Activated CD8-positive, alpha-beta memory T cell treated with anti-CD3 and anti-CD28 coated beads, Interleukin-2, amount 10 ng/mL, durations not matched to agents 7 days and 5 days (primary cell): ENCODE measurements around the gene ELF3. TPM values are rescaled to one million over a fixed set of nuclear protein-coding genes. Genes with fewer than 3 reads are reported as not detected.

ENCODE experiments used
- ATAC-seq: fragments of 150-1000 bp; cut with Tn5 transposase; one replicate; pipeline ENCODE4 v1.10.0; 2021; ENCODE audit warnings: moderate library complexity
- CTCF ChIA-PET: fragments of 350-600 bp; sonication (Branson Sonifier 250); formaldehyde crosslinking; loops from one replicate; lab custom pipeline; 2021; ENCODE audit warnings: antibody characterized with exemption; lab: Charles Lee
- DNase-seq: peaks from one replicate; pipeline ENCODE4 v3.0.0-alpha.2; 2020
- H3K27ac Mint-ChIP-seq: one replicate; pipeline ENCODE4 v1.8.0; 2021; ENCODE audit warnings: mild to moderate bottlenecking, mixed read lengths
- H3K27me3 Mint-ChIP-seq: one replicate; pipeline ENCODE4 v1.8.0; 2021; ENCODE audit warnings: mixed read lengths
- H3K36me3 Mint-ChIP-seq: one replicate; pipeline ENCODE4 v1.8.0; 2021; ENCODE audit warnings: mild to moderate bottlenecking, mixed read lengths
- H3K4me1 Mint-ChIP-seq: one replicate; pipeline ENCODE4 v1.8.0; 2021; ENCODE audit warnings: mixed read lengths
- H3K4me3 Mint-ChIP-seq: one replicate; pipeline ENCODE4 v1.8.0; 2021; ENCODE audit warnings: mild to moderate bottlenecking, moderate library complexity, mixed read lengths
- H3K9me3 Mint-ChIP-seq: one replicate; pipeline ENCODE4 v1.8.0; 2022; ENCODE audit warnings: low read depth, mixed read lengths
- total RNA-seq, 2 experiments: library from RNA; stranded (reverse); gene quantifications; one replicate each; pipeline ENCODE4 v1.2.3, GENCODE V29; 2021

ELF3 gene
- total RNA-seq, 2 experiments from 2014 or later = 0.16 to 0.79 TPM

DNA sequence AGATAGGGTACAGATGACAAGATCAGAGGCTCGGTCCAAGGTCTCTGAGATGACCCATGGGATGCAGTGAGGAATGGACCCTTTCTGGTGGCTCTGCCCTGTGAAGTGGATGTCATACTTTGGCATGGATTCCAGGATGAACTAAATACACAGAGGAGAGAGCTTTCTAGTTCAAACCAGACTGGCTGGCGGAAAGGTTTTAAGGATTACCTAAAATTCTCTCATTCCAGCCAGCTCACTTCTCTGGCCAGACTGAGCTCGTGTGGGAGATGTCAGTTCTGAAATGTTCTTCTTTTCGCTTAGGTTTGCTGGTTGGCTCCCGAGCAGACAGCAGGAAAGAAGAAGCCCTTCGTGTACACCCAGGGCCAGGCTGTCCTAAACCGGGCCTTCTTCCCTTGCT lies 21.8 kb upstream of the ELF3 start:
- H3K27ac Mint-ChIP-seq = no peak overlapping the region
- no peaks in the 10 kb centered on the region for H3K27me3 Mint-ChIP-seq
- H3K4me3 Mint-ChIP-seq = no peak overlapping the region
- DNase-seq (no peak), ATAC-seq (no peak)
- CTCF ChIA-PET = interaction anchor here (9.1 kb wide), 1 partner anchor 10 kb away, joined by 48 read pairs; no protein-coding TSS in a partner anchor
- peaks cover 7% of the 10 kb centered on the region for H3K4me1 Mint-ChIP-seq
- no peaks in the 10 kb centered on the region for H3K9me3 Mint-ChIP-seq
- H3K36me3 Mint-ChIP-seq = peaks cover 18% of the 10 kb centered on the region

DNA sequence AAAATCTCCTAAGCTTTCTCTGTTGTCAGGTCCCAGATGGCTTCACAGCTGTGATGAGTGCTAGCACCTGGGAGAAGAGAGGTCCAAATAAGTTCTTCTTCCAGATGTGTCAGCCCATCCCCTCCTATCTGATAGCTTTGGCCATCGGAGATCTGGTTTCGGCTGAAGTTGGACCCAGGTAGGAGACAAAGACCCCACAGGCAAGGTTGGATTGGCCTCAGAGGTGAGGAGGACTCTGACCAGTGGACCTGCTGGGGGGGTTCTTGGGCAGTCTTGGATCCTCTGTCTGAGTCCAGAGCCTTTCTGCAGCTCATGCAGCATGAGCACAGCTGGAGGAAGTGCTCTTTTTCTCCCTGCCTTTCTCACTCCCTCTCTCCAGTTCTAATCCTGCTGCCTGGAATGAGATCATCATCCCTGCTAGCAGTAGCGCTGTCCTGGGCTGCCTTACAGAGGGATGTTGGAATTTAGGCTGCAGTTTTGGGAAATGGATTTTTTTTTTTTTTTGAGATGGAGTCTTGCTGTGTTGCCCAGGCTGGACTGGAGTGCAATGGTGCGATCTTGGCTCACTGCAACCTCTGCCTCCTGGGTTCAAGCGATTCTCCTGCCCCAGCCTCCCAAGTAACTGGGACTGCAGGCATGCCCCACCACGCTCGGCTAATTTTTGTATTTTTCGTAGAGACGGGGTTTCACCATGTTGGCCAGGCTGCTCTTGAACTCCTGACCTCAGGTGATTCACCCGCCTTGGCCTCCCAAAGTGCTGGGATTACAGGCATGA lies 20.8 kb upstream of the ELF3 start:
- H3K27me3 Mint-ChIP-seq = no peaks in the 10 kb centered on the region
- H3K27ac Mint-ChIP-seq = no peak overlapping the region
- peaks cover 18% of the 10 kb centered on the region for H3K36me3 Mint-ChIP-seq
- H3K4me1 Mint-ChIP-seq = peaks cover under 1% of the 10 kb centered on the region
- ATAC-seq (no peak), DNase-seq (no peak)
- CTCF ChIA-PET = interaction anchor here (9.1 kb wide), 1 partner anchor 9 kb away, joined by 48 read pairs; no protein-coding TSS in a partner anchor
- H3K9me3 Mint-ChIP-seq = no peaks in the 10 kb centered on the region
- H3K4me3 Mint-ChIP-seq = no peak overlapping the region

DNA sequence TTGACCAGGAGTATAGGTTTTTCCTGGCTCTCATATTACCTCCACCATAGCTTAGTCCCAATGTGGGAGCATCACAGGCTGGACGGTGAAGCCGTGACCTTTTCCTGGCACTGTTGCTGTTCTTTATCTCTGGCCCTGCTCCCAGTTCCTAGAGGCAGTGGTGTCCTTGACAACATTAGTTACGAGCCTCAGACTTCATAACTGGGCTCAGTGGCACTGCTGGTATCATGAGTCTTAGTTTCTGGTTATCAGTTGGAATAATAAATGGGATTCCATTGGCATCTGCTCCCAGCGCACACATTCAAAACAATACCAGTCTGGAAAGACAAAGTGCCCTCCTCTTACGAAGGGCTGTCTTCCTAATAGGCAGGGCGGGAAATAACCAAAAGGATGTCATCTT lies 20.0 kb upstream of the ELF3 start:
- CTCF ChIA-PET = no interaction called here
- DNase-seq (no peak), ATAC-seq (no peak)
- Mint-ChIP-seq H3K4me1 (no peaks in the 10 kb centered on the region), H3K9me3 (no peaks in the 10 kb centered on the region), H3K36me3 (peaks cover 18% of the 10 kb centered on the region), H3K4me3 (no peak overlapping the region), H3K27me3 (no peaks in the 10 kb centered on the region), H3K27ac (no peak overlapping the region)

DNA sequence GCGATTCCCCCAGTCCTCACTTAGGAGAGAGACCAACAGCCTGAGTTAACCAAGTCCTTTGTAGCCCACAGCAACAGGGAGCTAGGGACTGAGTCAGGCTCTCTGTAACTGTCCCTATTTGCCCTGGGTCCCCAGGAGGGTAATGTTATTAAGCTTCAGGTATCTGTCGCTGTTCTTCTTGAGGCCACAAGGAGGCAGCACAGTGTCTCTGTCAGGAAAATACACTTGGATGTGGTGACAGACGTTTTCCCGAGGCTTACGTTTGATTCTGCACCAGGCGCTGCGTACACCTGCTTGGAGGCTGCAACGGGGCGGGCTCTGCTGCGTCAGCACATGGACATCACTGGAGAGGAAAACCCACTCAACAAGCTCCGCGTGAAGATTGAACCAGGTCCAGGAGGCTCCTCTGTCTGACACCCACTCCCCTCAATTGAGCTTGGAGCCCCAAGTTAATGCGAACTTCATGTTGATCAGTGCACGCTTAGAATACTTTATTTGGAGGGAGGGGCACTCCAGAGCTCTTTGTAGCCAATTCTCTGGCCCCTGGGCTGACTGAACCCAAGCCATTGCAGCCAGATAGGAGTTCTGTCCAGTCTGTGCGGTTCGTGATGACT lies 10.7 kb upstream of the ELF3 start:
- DNase-seq = peak; percentile 44
- Mint-ChIP-seq H3K27ac (no peak overlapping the region), H3K27me3 (no peaks in the 10 kb centered on the region), H3K9me3 (no peaks in the 10 kb centered on the region), H3K4me3 (no peak overlapping the region), H3K36me3 (peaks cover 10% of the 10 kb centered on the region), H3K4me1 (no peaks in the 10 kb centered on the region)
- CTCF ChIA-PET = interaction anchor here (0.6 to 3.6 kb wide), 31 partner anchors 8 to 155 kb away, joined by 3 to 48 read pairs (median 4); partner anchors contain the start of genes ELF3, GPR37L1, RNPEP and TIMM17A
- ATAC-seq = peak; percentile 68

DNA sequence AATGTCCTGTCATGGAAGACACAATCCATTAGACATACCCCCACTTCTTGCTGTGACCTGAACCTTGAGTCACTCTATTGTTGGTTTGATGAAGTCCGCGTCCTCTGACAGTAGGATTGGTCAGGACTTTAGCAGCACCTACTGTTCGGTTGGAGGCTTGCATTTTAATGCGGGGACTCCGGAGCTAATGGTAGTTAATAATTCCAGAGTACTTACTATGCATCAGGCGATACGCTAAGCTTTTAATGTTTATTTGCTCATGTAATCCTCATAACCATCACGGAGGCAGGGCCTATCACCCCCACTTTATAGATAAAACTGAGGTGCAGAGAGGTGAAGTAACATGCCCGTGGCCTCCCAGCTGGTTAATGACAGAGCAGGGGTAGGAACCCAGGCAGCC lies 7.9 kb upstream of the ELF3 start:
- Mint-ChIP-seq H3K27me3 (no peaks in the 10 kb centered on the region), H3K4me1 (no peaks in the 10 kb centered on the region), H3K27ac (no peak overlapping the region), H3K9me3 (no peaks in the 10 kb centered on the region), H3K4me3 (no peak overlapping the region), H3K36me3 (peaks cover 7% of the 10 kb centered on the region)
- ATAC-seq (no peak), DNase-seq (no peak)
- CTCF ChIA-PET = interaction anchor here (0.7 kb wide), 1 partner anchor 13 kb away, joined by 3 read pairs; no protein-coding TSS in a partner anchor

DNA sequence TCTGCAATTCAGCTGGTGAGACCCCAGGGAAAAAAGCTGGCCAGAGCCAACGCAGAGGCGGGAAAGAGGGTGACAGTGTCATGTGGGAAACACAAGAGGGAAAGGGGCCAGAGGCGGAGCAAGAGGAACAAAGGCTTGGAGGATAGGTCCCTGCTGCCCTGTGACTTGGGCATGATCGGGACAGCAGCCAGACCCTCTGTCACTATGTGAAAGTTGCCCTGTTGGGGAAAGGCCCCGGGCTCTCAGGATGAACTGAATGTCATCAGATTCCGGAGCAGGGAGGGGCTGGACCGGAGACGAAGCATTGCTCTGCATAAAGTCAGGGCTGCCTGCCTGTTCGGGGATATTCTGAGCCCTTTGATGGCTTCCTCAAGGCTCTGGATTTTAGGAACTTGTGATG lies 5.7 kb upstream of the ELF3 start:
- H3K4me3 Mint-ChIP-seq = no peak overlapping the region
- H3K4me1 Mint-ChIP-seq = no peaks in the 10 kb centered on the region
- H3K27ac Mint-ChIP-seq = no peak overlapping the region
- DNase-seq (no peak), ATAC-seq (no peak)
- CTCF ChIA-PET = interaction anchor here (1.0 to 2.8 kb wide), 2 partner anchors 109 to 150 kb away, joined by 3 to 11 read pairs; no protein-coding TSS in a partner anchor
- H3K9me3 Mint-ChIP-seq = no peaks in the 10 kb centered on the region
- H3K27me3 Mint-ChIP-seq = no peaks in the 10 kb centered on the region
- peaks cover 6% of the 10 kb centered on the region for H3K36me3 Mint-ChIP-seq

DNA sequence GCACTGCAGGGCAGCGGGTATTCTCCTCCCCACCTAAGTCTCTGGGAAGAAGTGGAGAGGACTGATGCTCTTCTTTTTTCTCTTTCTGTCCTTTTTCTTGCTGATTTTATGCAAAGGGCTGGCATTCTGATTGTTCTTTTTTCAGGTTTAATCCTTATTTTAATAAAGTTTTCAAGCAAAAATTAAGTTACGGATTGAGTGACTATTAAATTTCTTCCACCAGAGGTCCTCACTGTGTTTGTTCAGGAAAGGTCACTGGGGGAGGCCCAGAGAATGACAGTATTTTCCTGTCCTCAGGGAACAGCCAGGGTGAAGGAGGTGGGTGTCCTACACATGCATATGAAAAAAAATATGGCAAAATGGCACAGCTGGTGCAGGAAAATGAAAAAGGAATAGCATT lies 4.4 kb upstream of the ELF3 start:
- DNase-seq = no peak
- CTCF ChIA-PET = interaction anchor here (0.7 to 2.8 kb wide), 3 partner anchors 110 to 378 kb away, joined by 3 to 11 read pairs (median 5); no protein-coding TSS in a partner anchor
- H3K27ac Mint-ChIP-seq = no peak overlapping the region
- no peaks in the 10 kb centered on the region for H3K27me3 Mint-ChIP-seq
- no peak for ATAC-seq
- H3K36me3 Mint-ChIP-seq = peaks cover 2% of the 10 kb centered on the region
- H3K9me3 Mint-ChIP-seq = no peaks in the 10 kb centered on the region
- no peaks in the 10 kb centered on the region for H3K4me1 Mint-ChIP-seq
- H3K4me3 Mint-ChIP-seq = no peak overlapping the region

DNA sequence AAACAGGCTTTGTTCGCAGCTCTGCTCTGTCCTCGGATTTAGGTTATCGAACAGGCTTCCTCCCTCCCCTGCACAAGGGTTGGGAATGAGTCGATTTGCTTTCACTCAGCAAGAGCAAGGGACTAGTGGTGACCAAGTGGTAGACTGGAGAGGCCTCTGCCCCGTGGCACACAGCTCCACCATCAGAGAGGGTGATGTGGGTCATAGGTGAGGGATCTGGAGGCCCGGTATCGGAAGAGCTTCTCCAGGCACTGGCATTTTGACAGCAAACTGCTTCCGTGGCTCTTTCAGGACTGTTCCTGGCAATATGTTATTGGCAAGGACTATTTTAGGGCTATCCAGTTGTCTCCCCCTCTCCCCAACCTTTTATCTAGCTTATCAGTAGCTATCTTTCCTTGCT lies 3.1 kb upstream of the ELF3 start:
- ATAC-seq (no peak), DNase-seq (no peak)
- H3K27me3 Mint-ChIP-seq = no peaks in the 10 kb centered on the region
- H3K4me3 Mint-ChIP-seq = no peak overlapping the region
- H3K36me3 Mint-ChIP-seq = peaks cover 2% of the 10 kb centered on the region
- H3K4me1 Mint-ChIP-seq = no peaks in the 10 kb centered on the region
- H3K27ac Mint-ChIP-seq = no peak overlapping the region
- CTCF ChIA-PET = interaction anchor here (0.5 to 2.9 kb wide), 4 partner anchors 7 to 128 kb away, joined by 3 to 17 read pairs (median 6); no protein-coding TSS in a partner anchor
- H3K9me3 Mint-ChIP-seq = no peaks in the 10 kb centered on the region

DNA sequence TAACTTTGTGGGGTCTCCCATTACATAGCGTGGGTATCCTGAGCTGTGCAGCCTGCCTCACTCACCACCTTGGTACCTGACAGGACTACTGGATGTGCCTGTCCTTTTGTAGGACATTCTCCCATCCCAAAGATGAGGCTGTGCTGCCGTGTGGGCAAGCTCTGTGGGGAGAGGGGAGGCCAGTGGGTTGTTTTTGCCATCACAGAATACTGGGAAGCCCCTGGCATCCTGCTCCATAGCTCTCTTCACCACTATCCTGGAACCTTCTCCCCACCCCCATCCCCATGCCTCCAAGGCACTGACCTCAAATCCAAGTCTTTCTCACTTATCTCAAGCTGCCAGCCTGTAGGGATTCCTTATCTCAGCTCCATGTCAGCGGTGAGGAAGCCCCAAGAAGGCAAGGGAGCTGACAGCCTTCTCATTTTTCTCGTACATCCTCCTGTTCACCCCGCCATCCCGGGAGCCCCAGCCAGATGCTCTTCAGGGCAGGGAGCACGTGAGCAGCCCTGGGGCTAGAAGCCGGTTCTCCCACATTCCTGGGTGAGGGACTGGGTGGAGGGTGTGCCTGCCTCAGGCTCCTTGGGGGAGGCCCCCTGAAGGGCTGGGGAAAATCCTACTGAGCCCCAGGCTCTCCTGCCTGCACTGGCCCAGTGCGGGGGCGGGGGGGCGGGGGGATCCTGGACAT lies 2.4 kb upstream of the ELF3 start:
- no peak overlapping the region for H3K4me3 Mint-ChIP-seq
- no peaks in the 10 kb centered on the region for H3K9me3 Mint-ChIP-seq
- no peaks in the 10 kb centered on the region for H3K4me1 Mint-ChIP-seq

DNA sequence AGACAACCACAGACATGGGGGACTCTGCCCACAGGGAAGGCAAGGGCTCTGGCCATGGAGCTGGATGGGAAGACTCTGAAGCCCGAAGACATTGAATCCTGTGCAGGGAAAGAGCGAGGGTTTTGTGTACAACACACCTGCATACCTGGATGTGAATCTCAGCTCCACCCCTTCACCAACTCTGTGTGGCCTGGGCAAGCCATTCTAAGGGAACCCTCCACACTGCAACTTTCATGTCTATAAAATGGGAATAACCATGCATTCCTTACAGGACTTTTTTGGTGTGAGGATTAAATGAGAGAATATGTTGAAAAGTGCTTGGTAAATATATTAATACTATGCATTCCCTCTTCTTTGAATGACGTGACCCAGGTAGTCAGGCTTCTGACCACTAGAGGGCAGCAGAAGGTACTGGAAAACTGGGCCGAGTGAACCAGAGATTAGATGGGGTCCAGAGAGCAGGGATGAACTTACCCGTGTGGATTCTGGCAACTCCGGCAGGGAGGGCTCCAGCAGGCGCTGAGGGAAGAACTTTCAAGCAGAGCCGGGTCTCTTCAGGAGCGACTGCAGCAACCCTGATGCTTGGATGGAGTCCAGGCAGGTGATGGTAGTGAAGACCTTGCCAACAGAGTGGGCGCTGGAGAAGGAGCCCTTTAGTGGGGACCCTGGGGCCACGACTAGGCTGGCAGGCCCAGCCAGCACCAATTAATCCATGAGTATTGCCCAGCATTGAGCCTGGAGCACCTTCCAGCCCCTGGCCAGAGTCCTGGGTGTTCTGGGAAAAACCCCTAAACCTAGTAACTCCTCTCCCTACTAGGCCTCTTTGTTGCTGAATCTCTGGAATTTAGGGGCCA lies 834 bp upstream of the ELF3 start:
- Mint-ChIP-seq H3K4me1 (no peaks in the 10 kb centered on the region), H3K9me3 (no peaks in the 10 kb centered on the region), H3K27ac (no peak overlapping the region), H3K27me3 (no peaks in the 10 kb centered on the region), H3K36me3 (peaks cover under 1% of the 10 kb centered on the region), H3K4me3 (no peak overlapping the region)
- DNase-seq = peak; percentile 70
- CTCF ChIA-PET = interaction anchor here (0.6 to 4.3 kb wide), 11 partner anchors 8 to 126 kb away, joined by 3 to 20 read pairs (median 4); no protein-coding TSS in a partner anchor
- ATAC-seq = peak; percentile 77

More for the DNA sequence above, 2.4 kb upstream of the ELF3 start:
- H3K36me3 Mint-ChIP-seq = peaks cover 2% of the 10 kb centered on the region
- CTCF ChIA-PET = interaction anchor here (0.5 to 2.9 kb wide), 7 partner anchors 8 to 127 kb away, joined by 3 to 17 read pairs (median 4); no protein-coding TSS in a partner anchor
- no peak for DNase-seq
- no peak overlapping the region for H3K27ac Mint-ChIP-seq
- no peak for ATAC-seq
- H3K27me3 Mint-ChIP-seq = no peaks in the 10 kb centered on the region

DNA sequence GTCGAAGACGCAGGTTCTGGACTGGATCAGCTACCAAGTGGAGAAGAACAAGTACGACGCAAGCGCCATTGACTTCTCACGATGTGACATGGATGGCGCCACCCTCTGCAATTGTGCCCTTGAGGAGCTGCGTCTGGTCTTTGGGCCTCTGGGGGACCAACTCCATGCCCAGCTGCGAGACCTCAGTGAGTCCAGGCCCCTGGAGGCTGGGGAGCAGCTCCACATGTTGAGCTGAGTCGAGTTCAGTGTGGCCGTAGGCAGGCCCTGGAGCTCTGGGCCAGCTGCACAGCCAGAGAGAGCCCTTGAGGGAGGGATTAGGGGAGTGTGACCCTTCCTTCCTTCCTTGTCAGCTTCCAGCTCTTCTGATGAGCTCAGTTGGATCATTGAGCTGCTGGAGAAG lies 1.6 kb downstream of the ELF3 start:
- H3K27me3 Mint-ChIP-seq = peaks cover 2% of the 10 kb centered on the region
- H3K36me3 Mint-ChIP-seq = no peaks in the 10 kb centered on the region
- CTCF ChIA-PET = interaction anchor here (0.8 to 4.3 kb wide), 4 partner anchors 12 to 123 kb away, joined by 3 to 20 read pairs (median 4); no protein-coding TSS in a partner anchor
- DNase-seq (no peak), ATAC-seq (no peak)
- no peaks in the 10 kb centered on the region for H3K4me1 Mint-ChIP-seq
- no peak overlapping the region for H3K4me3 Mint-ChIP-seq
- H3K27ac Mint-ChIP-seq = no peak overlapping the region
- H3K9me3 Mint-ChIP-seq = no peaks in the 10 kb centered on the region
